Left lung (tissue), 10 donors: Measurements from ENCODE around the gene TUBA1C. TPM values are rescaled to one million over a fixed set of nuclear protein-coding genes. Genes with fewer than 3 reads are reported as not detected.

Experiments used
- ATAC-seq: fragments of 200-7000 bp; cut with Tn5 transposase; one replicate; pipeline ENCODE4 v1.9.1; 2020; ENCODE audit warnings: moderate library complexity
- DNase-seq, 4 donors: peaks; one replicate each; pipeline ENCODE4 v3.0.0-alpha.2; 2013 to 2020
- H3K27ac ChIP-seq, 2 donors: fragments of 200-600 bp; sonication (generic) in 1 of 2; one replicate each; pipeline versions ENCODE4 v1.5.0 to v1.8.0; 2020 to 2021
- H3K27me3 ChIP-seq, 2 donors: fragments of 200-600 bp; sonication (generic) in 1 of 2; one replicate each; pipeline versions ENCODE4 v1.5.0 to v1.8.0; 2020 to 2021
- H3K36me3 ChIP-seq, 2 donors: fragments of 200-600 bp; sonication (generic) in 1 of 2; one replicate each; pipeline versions ENCODE4 v1.5.0 to v1.8.0; 2020 to 2021
- H3K4me1 ChIP-seq, 2 donors: fragments of 200-600 bp; one replicate each; pipeline ENCODE4 v1.8.0; 2021
- H3K4me3 ChIP-seq, 2 donors: fragments of 200-600 bp; sonication (generic) in 1 of 2; one replicate each; pipeline versions ENCODE4 v1.5.0 to v1.8.0; 2020 to 2021; ENCODE audit warnings: mild to moderate bottlenecking in 1 of 2
- H3K9me3 ChIP-seq, 2 donors: fragments of 200-600 bp; sonication (generic) in 1 of 2; one replicate each; pipeline versions ENCODE4 v1.5.0 to v1.8.0; 2020 to 2021
- intact Hi-C, 2 donors: fragments of 100-400 bp; cut with DNase I; formaldehyde crosslinking; loops; one replicate each; pipeline versions ENCODE4 v1.11.2 to v1.14.2; 2022
- polyA plus RNA-seq, 6 donors: library from polyadenylated mRNA; unstranded; fragments of 120-200 nt; gene quantifications; one replicate each; pipeline ENCODE4 v1.2.1, GENCODE V29; 2013; ENCODE audit not compliant: insufficient read length in 6 of 6
- total RNA-seq, 2 donors: library from RNA; stranded (reverse); fragmentation: NEBNext Ultra II Directional; extraction: Animal tissue kit (Norgen Biotek cat#: 25700); gene quantifications; one replicate each; pipeline ENCODE4 v1.2.1, GENCODE V29; 2021
- TF ChIP-seq, protein P1 (sequence below), 2 donors: fragments of 200-600 bp; sonication (generic) in 1 of 2; IDR thresholded peaks; one replicate each; pipeline versions ENCODE4 v1.5.0 to v1.8.0; 2021; ENCODE audit warnings: antibody characterized with exemption in 2 of 2
- donor health status: DM: no; HTN: yes; CAD: no.
- donor health status: DM: no; HTN: no; CAD: no.

Gene TUBA1C
- total and polyA plus RNA-seq, 8 donors = 112 to 235 (median 160) TPM

DNA sequence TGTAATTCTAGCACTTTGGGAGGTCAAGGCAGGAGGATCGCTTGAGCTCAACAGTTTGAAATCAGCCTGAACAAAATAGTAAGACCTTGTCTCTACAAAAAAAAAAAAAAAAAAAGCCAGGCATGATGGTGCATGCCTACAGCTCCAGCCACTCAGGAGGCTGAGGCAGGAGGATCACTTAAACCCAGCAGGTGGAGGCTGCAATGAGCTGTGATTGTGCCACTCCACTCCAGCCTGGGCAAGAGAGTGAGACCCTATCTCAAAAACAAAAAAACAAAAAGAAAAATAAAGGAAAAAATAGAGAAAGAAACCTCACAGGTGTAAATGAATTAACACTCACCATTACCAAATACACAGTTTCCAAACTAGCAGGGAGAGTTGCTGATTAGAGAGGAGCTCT is 41.8 kb upstream of the TUBA1C start:
- Histone ChIP-seq H3K9me3 (no peaks in the 10 kb centered on the region), H3K27ac (peak overlapping the region; percentile 77 to 84), H3K4me1 (peaks cover 3 to 52% of the 10 kb centered on the region in 2 donors), H3K27me3 (no peaks in the 10 kb centered on the region), H3K4me3 (no peak overlapping the region), H3K36me3 (no peaks in the 10 kb centered on the region)
- intact Hi-C loops = no loop called here
- no peak for ATAC-seq
- TF ChIP-seq, protein P1, sequence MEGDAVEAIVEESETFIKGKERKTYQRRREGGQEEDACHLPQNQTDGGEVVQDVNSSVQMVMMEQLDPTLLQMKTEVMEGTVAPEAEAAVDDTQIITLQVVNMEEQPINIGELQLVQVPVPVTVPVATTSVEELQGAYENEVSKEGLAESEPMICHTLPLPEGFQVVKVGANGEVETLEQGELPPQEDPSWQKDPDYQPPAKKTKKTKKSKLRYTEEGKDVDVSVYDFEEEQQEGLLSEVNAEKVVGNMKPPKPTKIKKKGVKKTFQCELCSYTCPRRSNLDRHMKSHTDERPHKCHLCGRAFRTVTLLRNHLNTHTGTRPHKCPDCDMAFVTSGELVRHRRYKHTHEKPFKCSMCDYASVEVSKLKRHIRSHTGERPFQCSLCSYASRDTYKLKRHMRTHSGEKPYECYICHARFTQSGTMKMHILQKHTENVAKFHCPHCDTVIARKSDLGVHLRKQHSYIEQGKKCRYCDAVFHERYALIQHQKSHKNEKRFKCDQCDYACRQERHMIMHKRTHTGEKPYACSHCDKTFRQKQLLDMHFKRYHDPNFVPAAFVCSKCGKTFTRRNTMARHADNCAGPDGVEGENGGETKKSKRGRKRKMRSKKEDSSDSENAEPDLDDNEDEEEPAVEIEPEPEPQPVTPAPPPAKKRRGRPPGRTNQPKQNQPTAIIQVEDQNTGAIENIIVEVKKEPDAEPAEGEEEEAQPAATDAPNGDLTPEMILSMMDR (IDR thresholded peaks at IDR 0.05) = no peak
- no peak for DNase-seq

DNA sequence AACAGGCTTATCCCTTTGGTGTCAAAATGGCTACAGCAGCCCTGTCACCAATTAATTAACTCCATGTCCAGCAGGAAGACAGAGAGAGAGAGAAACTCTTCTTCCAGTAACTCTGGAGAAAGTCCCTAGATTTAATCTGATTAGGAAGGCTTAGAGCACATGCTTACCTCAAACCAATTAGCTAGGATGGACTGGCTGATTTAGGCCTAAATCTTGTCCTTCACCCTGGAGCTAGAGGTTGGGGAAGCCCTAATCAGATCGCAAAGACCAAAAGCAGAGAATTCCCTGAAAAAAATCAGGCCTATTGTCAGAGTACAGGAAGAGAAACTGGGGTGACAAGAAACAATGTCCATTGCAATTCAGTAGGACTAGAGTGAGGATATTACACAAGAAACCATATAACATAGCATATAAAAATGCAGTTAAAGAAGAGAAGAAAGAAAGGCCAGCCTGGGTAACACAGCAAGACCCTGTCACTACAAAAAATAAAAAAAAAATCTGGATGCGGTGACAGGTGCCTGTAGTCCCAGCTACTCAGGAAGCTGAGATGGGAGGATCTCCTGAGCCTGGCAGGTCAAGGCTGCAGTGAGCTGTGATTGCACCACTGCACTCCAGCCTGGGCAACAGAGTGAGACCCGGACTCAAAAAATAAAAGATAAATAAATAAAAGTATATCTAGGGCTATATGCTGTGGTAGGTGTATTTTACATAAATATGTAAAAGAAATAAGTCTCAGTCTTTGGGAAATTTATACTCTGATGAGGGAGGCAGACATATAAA is 41.1 kb upstream of the TUBA1C start:
- TF ChIP-seq, protein P1 (IDR thresholded peaks at IDR 0.05) = no peak
- intact Hi-C loops = no loop called here
- Histone ChIP-seq H3K4me1 (peaks cover 3 to 52% of the 10 kb centered on the region in 2 donors), H3K4me3 (no peak overlapping the region), H3K36me3 (no peaks in the 10 kb centered on the region), H3K27ac (peak overlapping the region; percentile 77 to 84), H3K9me3 (no peaks in the 10 kb centered on the region), H3K27me3 (no peaks in the 10 kb centered on the region)
- ATAC-seq = no peak
- DNase-seq = no peak

DNA sequence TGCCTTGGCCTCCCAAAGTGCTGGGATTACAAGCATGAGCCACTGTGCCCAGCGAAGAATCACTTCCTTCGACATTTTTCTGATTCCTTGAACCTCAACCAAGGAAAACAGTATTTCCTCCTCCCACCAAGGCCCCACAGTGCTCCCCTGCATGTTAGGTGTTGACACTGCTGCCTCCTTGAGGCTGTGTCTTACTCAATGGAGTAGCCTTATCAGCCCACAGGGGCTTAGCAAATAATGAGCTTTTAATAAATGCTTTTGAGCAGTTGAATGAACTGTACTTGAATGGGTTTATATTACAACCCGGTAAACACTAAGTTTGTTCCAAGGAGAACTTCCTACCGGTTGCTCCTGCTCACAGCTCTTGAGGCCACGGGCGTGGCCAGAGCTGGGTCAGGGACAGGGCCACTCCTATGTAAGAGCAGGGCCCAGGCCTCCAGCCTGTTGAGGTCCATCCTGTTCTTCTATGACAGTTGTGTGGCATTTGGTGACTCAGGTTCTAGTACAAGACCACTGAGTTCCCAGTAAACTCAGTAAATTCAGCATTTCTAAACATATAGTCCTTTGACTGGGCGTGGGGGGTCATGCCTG is 39.2 kb upstream of the TUBA1C start:
- Histone ChIP-seq H3K27me3 (no peaks in the 10 kb centered on the region), H3K4me3 (no peak overlapping the region), H3K9me3 (no peaks in the 10 kb centered on the region), H3K27ac (peak overlapping the region in 1 of 2 donors; percentile 37), H3K36me3 (no peaks in the 10 kb centered on the region), H3K4me1 (peaks cover 3 to 58% of the 10 kb centered on the region in 2 donors)
- intact Hi-C loops = no loop called here
- ATAC-seq (peak; percentile 94), DNase-seq (peak; percentile 22 to 85 (median 80))
- TF ChIP-seq, protein P1 (IDR thresholded peaks at IDR 0.05) = no peak

DNA sequence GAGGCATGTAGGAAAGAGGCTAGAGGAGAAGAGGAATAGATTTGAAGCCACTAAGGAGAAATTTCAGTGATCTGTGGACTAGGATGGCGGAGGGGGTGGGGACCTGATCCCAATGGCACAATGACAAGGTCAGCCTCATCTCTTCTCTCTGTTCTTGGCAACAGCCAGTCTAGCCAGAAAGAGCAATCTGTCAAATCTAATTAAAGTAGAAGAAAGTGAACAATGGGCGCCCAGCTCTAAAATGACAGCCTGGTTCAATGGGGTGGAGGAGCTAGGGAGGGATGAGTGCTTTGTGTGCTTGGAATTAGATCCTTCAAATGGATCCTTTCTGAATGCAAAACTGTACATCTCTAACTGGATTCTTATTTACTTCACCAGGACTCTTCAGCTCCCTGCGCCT is 37.2 kb upstream of the TUBA1C start:
- Histone ChIP-seq H3K4me1 (peaks cover 6 to 59% of the 10 kb centered on the region in 2 donors), H3K27ac (no peak overlapping the region), H3K9me3 (no peaks in the 10 kb centered on the region), H3K36me3 (no peaks in the 10 kb centered on the region), H3K4me3 (no peak overlapping the region), H3K27me3 (no peaks in the 10 kb centered on the region)
- DNase-seq = no peak
- ATAC-seq = no peak
- intact Hi-C loops = no loop called here
- TF ChIP-seq, protein P1 (IDR thresholded peaks at IDR 0.05) = no peak

DNA sequence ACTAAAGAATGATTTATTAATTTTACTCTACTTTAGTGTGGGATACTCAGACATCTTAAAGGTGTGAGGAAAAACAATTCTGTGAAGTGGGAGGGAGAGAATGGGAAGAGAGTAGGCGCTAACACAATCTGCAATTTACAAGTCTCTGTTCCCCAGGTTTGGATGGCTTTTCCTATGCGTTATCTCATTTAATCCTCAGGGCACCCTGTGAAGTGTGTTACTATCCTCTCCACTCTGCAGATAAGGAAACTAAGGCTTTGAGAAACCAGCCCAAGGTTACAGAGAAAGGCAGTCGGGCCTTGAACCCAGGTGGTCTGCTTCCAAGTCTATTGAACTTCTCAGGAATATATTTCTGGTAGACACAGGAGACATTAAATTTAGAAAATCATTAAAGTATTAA is 36.2 kb upstream of the TUBA1C start:
- H3K27me3 ChIP-seq = no peaks in the 10 kb centered on the region
- H3K27ac ChIP-seq = no peak overlapping the region
- H3K4me1 ChIP-seq = peaks cover 8 to 59% of the 10 kb centered on the region in 2 donors
- DNase-seq (no peak), ATAC-seq (no peak)
- no peaks in the 10 kb centered on the region for H3K36me3 ChIP-seq
- intact Hi-C loops = no loop called here
- TF ChIP-seq, protein P1 (IDR thresholded peaks at IDR 0.05) = no peak
- H3K9me3 ChIP-seq = no peaks in the 10 kb centered on the region
- H3K4me3 ChIP-seq = no peak overlapping the region
